Measurements from ENCODE around the gene SLC4A8.
A peak's percentile ranks its signal among the peaks of the same experiment; 100 is the strongest.

The SLC4A8 gene

DNA sequence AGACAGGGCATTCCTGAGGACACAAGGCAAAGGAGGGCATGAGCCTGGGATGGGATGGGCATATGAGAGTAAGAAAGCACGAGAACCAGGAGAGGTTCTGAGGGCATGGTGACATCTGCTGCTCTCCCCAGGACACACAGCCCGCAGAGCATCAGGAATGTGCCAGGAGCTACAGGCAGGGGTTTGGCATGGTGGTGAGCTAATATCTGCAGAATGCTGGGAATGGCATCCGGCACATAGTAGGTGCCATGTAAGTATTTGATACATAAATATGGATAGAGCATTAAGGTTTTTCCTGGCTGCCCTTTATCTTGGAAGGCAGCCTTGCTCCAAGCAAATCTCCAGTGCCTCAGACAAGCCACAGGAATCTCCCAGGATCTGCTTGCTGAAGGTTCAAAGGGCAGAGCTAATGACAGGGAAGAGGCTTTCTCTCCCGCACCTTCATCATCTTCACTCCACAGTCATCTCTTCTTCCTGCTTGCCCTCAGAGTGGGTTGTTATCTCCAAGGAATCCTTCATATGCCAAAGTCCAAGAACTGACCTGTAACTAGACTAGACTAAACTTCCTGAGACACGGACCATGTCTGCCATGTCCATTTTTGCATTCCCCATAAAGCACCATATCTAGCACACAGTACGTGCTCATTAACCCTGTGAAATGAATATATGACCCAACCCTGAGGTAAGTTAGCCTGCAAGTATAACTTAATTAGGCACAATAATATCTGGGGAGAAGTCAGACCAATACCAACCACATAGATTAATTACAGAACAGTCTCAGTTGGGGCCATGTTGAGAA is 104.4 kb downstream of the SLC4A8 start:
- no peak for DNase-seq

DNA sequence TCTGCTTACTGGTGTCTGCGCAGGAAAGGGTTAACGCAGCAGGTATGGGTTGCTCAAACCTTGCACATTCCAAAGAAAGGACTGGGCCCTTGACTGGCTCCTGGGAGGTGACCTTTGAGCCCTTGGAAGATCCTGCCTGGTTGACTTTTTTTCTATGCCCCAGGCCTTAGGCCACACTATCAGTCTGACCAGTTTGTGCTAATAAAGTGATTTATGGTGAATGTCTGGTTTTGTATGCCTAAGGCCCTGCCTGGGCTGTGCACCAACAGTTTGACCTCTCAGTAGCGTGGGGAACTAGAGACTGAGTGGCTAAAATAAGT is 105.0 kb downstream of the SLC4A8 start:
- no peak for DNase-seq

DNA sequence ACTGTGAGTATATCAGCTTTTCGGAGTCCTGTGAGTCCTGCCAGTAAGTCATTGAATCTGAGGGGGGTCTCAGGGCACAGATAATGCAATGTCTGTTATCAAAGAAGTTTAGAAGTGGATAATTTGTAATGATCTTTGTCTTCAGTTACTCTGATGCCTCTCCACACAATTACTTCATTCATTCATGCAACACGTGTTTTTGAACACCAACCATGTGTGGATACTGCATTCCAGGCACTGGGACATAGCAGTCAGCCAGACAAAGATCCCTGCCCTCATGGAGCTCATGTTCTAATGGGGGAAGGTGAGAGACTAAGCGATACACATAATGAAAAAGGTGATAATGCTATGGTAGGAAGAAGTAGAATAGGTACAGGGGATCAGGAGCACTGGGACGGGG is 105.6 kb downstream of the SLC4A8 start:
- DNase-seq = no peak

DNA sequence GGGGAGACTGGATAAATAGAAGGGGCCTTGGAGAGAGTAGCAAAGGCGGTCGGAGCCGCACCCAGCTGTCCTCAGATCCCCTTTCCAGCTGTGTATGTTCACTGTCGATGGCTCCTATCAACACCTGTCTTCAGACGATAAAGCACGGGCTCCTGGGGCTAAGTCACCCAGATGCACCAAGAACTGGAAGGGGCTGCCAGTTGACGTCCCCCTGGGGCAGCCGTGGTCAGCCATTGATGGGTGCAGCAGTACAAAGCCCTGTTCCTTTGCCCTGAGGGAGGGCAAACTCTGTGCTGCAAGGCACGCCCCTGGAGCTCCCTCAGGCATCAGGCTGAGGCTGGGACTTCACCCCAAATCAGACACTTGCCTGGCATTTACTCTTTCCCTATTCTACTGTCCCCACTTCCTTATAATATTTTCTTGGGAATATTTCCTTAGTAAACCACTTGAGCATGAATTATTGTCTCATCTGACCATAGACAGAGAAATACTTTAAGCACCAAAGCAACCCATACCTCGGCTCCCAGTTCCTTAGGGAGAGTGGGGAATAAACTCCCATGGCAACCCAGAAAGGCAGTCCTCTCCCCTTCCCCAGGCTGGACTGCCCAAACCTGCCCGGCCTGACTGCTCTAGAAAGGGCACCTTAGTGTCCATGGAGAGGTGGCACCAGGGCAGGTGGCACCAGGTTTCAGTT is 106.8 kb downstream of the SLC4A8 start:
- no peak for DNase-seq

DNA sequence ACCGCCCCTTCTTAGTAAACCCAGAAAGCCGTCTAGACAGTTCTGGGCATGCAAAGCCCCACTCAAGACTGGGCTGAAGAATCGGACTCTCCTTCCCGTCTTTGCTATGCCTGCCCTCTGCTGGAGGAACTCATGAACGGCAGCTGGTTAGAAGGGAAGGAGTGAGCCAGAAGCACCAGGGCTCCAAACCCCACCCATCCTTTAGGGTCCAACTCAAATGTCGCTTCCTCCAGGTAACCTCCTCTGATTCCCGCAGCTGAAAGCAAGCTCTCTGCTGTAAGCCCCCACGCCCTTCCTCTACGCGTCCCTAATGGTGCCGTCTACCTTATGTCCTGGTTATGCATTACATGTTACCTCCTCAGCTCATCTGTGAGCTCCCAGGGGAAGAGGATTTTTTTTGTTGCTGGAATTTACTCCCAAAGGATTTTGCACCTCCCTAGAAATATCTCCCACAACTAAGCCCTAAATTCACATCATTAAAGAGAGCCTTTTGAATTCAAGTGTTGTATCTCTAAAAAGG is 107.4 kb downstream of the SLC4A8 start:
- peak; percentile 88 for DNase-seq

DNA sequence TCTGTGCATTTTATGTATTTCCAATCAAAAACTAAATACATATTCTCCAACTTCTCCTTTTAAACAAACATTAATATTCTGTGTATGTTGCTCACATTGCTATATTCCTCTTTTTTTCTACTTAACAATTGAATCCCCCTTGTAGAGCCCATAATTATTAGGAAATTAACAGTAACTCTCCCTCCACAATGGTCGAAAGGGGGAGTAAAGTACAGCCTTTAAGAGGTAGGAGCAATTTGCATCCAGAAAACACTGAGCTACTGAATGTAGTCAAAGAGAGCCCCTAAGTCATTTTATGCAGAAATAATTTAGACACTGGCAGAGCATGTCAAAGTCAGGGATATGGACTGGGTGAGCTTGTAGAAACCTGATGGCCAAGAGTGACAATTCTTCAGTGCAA is 109.2 kb downstream of the SLC4A8 start:
- no peak for DNase-seq

DNA sequence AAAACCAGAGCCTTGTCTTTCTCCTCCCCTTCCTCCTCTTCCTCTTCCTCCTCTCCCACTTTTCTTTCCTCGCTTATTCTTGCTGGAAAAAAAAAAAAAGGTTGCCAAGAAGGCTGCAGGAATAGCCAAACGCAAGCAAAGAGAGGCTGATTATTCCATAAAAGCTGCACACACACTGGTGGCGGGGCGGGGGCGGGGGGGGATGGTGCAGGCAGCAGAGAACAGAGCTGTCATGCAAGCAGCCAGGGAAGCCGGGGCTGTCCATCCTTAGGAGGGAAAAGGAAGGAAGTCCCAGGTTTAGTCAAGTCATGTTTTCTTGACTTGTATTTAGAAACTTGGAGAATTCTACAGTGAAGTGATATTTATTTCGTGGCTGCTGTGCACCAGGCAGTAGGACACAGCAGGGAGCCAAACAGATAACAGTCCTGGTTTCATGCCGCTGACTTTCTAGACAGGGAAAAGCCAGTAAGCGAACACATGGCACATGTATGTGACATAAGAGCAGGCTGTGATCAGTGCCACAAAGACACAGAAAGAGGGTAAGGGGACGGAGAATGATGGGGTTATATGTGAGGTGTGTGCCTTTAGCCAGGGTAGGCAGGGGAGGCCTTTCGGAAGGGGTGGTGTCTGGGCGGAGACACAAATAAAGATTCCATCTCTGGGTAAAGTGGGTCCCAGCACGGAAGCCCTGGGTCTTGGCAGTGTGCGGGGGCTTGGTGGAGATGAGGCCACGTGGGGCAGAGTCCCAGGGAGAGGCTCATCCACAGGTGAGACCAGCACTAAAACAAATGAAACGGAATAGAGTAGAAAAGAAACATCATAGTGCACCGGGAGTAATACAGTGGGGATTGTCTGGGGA is 109.8 kb downstream of the SLC4A8 start:
- DNase-seq = no peak

DNA sequence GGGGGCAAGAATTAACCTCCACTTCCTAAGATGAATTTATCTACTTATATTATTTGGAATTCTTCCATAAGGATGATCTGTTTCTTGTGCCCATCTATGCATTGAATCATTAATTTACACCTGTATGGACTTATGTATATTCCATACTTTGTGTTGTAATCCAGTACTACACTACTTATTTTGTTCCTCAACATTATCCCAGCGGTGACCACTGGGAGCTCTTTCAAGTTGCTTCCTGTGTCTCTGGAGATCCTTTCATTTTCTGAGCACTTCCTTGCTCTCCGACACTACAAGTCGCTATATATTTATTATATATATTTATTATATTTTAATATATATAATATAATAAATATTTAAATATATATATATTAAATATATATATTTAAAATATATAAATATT is 111.5 kb downstream of the SLC4A8 start:
- DNase-seq = no peak

DNA sequence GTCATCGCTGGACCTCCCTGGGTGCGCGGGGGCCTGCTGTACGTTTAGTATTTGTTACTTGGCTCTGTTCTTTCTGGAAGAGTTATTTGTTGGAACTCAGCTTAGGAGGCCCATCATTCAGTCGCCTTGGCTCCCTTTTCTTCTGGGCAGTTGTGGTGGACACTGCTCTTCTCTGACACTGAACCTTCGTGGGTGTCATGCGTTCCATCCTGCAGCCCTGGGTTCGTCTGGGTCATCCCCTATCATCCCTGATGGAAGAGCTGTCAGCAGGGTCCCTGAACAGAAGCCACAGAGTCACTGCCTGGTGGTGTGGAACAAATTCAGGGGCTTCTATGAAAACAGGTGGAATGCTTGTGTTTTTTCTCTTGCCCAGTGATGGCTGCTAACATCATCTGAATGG is 113.5 kb downstream of the SLC4A8 start:
- DNase-seq = no peak

DNA sequence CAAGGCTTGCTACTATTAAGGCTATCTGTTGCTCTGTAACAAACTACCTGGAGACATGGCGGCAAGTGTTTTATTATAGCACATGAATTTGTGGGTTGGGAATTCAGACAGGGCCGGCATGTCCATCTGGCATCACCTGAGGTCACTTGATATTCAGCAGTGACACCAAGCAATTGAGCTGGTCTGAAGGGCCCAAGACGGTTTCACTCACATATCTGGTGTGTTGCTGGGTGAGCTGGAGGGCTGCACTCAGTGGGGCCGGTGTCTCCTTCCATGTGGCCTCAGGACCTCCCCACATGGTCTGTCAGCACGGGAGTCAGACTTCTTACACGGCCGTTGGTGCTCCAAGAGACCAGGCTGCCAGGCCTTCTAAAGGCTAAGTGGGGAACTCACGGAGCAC is 114.0 kb downstream of the SLC4A8 start:
- DNase-seq = no peak

DNA sequence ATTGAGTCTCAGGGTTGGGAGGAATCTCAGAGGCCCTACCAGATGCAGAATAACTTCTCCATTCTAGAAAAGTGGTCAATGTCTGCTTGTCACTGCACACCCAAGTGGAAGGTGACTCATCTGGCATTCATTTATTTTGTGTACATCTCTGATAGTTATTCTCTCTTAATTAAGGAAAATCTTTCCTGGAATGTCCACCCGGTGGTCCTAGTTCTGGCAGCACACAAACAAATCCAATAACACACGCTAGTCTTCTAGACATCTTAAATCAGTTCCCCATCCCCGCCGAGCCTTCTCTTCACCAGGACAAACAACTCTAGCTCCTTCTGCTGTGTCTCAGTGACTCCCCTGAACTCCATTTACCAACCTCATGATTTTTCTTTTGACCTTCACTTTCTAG is 116.4 kb downstream of the SLC4A8 start:
- no peak for DNase-seq

DNA sequence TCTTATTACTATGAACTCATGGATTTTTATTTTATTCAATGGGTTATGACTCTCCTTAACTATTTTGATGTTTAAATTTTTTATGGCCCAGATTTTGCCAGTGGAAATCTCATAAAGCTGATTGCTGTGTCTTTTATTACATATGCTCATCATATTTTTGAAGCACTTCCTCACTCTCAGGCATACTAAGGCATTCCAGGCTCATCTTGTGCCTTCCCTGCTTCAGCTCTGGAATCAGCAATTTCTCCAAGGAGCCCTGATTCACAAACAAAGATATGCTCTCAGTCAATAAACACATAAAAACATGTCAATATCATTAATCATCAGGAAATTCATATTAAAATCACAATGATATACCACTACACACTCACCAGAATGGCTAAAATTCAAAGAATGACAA is 121.5 kb downstream of the SLC4A8 start:
- no peak for DNase-seq

DNA sequence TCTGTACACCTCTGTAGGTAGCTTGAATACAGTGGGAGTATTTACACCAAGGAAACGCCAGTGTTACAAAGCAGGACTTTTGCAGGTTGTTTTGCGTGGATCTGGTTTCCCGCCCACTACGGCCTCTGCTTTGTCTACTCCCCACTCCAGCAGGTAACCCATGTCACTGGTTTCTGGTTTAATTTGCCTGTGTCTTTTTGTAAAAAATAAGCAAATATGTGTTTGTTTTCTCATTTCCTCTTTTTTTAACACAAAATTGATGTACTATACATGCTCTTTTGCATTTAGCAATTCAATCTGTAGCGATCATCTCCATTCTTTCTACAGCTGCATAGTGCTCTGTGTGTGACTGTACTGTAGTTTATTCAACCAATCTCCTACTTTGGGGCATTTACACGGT is 123.0 kb downstream of the SLC4A8 start:
- no peak for DNase-seq

DNA sequence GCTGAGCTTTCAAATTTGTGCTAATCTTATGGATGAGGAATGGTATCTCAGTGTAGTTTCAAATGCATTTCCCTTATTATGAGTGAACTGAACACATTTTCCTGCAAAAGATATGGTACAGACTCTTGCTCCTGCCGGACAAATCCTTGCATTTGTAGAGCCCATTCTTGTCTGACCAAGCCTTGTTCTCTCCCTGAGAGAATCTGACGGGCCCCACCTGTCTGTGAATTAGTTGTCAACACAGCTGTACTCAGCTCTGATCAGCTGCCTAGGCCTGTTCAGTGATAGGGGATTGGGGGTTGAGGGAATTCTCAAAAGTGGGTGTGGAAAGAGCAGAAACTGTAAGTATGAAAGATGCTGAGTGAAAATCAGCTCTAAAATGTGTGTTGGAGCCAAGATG is 123.6 kb downstream of the SLC4A8 start:
- DNase-seq = no peak

DNA sequence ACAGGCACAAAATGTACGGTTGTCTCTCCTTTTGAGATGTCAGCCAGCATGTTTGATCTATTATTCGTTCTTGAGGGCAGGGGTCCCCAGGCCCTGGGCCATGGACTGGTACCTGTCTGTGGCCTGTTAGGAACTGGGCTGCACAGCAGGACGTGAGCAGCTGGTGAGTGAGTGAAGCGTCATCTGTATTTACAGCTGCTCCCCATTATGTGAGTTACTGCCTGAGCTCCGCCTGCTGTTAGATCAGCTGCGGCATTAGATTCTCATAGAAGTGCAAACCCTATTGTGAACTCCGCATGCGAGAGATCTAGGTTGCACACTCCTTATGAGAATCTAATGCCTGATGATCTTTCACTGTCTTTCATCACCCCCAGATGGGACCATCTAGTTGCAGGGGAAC is 125.0 kb downstream of the SLC4A8 start:
- no peak for DNase-seq

Data from activated CD8-positive, alpha-beta memory T cell treated with anti-CD3 and anti-CD28 coated beads for 24 hours (primary cell).